Umbilical cord (tissue), 2 donors: Measurements from ENCODE around the gene ARSD. TPM values are rescaled to one million over a fixed set of nuclear protein-coding genes. Genes with fewer than 3 reads are reported as not detected.

ENCODE experiments used
- DNase-seq: peaks from one replicate; pipeline ENCODE4 v3.0.0-alpha.2; 2015; ENCODE audit warnings: low spot score
- total RNA-seq: library from RNA; depleted of rRNA; stranded (reverse); fragments of >200 nt; gene quantifications from one replicate; pipeline ENCODE4 v1.2.3, GENCODE V29; 2014; ENCODE audit warnings: low replicate concordance; ENCODE audit not compliant: insufficient read depth

The ARSD gene
- total RNA-seq, 1 donor from 2014 or later = 22.9 TPM

GRCh38 chrX:2854918-2855317 lies 74.2 kb downstream of the ARSD start:
- DNase-seq = no peak

Other genes starting within 250 kb of the ARSD start
- gene CD99, start 238.0 kb downstream of the ARSD start, total RNA-seq = 226 TPM
- gene XG, start 177.3 kb downstream of the ARSD start, total RNA-seq = 4.8 TPM
- 9.6 TPM for gene GYG2, start 100.4 kb downstream of the ARSD start, total RNA-seq
- gene ARSH, start 77.2 kb upstream of the ARSD start, total RNA-seq = not detected
- not detected for gene ARSF, start 112.1 kb upstream of the ARSD start, total RNA-seq